Posterior cingulate gyrus (tissue), 11 donors: ENCODE data around the gene DGKG.

ENCODE experiments used
- DNase-seq, 10 donors: peaks; one replicate each; pipeline versions ENCODE4 v3.0.0 to v3.0.0-alpha.2; 2020 to 2021; ENCODE audit warnings: mixed read lengths in 3 of 10
- intact Hi-C: fragments of 100-400 bp; cut with DNase I; formaldehyde crosslinking; loops from one replicate; pipeline ENCODE4 v1.15.1; 2023

The DGKG gene

GRCh38 chr3:186184021-186184420 lies 178.0 kb downstream of the DGKG start:
- DNase-seq: no peak
- intact Hi-C loops: no loop called here

- no peak for DNase-seq
- intact Hi-C loops: no loop called here
Observed at GRCh38 chr3:186182850-186183249, 179.2 kb downstream of the DGKG start.

GRCh38 chr3:186181901-186182300 lies 180.1 kb downstream of the DGKG start:
- no peak for DNase-seq
- intact Hi-C loops: no loop called here

GRCh38 chr3:186180891-186181481 lies 181.0 kb downstream of the DGKG start:
- no peak for DNase-seq
- intact Hi-C loops: no loop called here

- intact Hi-C loops: no loop called here
- no peak for DNase-seq
Observed at GRCh38 chr3:186180151-186180550, 181.9 kb downstream of the DGKG start.

GRCh38 chr3:186178412-186178811 lies 183.6 kb downstream of the DGKG start:
- intact Hi-C loops: no loop called here

GRCh38 chr3:186176373-186176990 lies 185.6 kb downstream of the DGKG start:
- intact Hi-C loops: no loop called here
- DNase-seq: no peak

More at GRCh38 chr3:186178412-186178811, 183.6 kb downstream of the DGKG start:
- DNase-seq: no peak

GRCh38 chr3:186173224-186173815 lies 188.7 kb downstream of the DGKG start:
- intact Hi-C loops: no loop called here
- no peak for DNase-seq

- DNase-seq: no peak
- intact Hi-C loops: no loop called here
Observed at GRCh38 chr3:186172353-186172752, 189.7 kb downstream of the DGKG start.

- DNase-seq: no peak
- intact Hi-C loops: no loop called here
Observed at GRCh38 chr3:186171521-186171920, 190.5 kb downstream of the DGKG start.

- intact Hi-C loops: no loop called here
- DNase-seq: no peak
Observed at GRCh38 chr3:186170516-186170915, 191.5 kb downstream of the DGKG start.

- intact Hi-C loops: no loop called here
- no peak for DNase-seq
Observed at GRCh38 chr3:186169379-186169778, 192.7 kb downstream of the DGKG start.

GRCh38 chr3:186168976-186169375 lies 193.1 kb downstream of the DGKG start:
- intact Hi-C loops: no loop called here
- DNase-seq: no peak

- intact Hi-C loops: no loop called here
- no peak for DNase-seq
Observed at GRCh38 chr3:186167646-186168395, 194.2 kb downstream of the DGKG start.

- DNase-seq: no peak
Observed at GRCh38 chr3:186166491-186167288, 195.3 kb downstream of the DGKG start.

GRCh38 chr3:186166036-186166435 lies 196.0 kb downstream of the DGKG start:
- DNase-seq: no peak
- intact Hi-C loops: no loop called here

More at GRCh38 chr3:186166491-186167288, 195.3 kb downstream of the DGKG start:
- intact Hi-C loops: no loop called here

- DNase-seq: no peak
- intact Hi-C loops: no loop called here
Observed at GRCh38 chr3:186165331-186165730, 196.7 kb downstream of the DGKG start.

- DNase-seq: no peak
- intact Hi-C loops: no loop called here
Observed at GRCh38 chr3:186164696-186165095, 197.3 kb downstream of the DGKG start.

- intact Hi-C loops: no loop called here
- DNase-seq: no peak
Observed at GRCh38 chr3:186162221-186162620, 199.8 kb downstream of the DGKG start.

- intact Hi-C loops: no loop called here
- no peak for DNase-seq
Observed at GRCh38 chr3:186160691-186161243, 201.3 kb downstream of the DGKG start.
